Keratinocyte (primary cell): Measurements from ENCODE around the gene DMAC1. TPM values are rescaled to one million over a fixed set of nuclear protein-coding genes. Genes with fewer than 3 reads are reported as not detected.

ENCODE experiments used
- DNase-seq: peaks from one replicate; pipeline ENCODE4 v3.0.0-alpha.2; 2011; ENCODE audit warnings: low read depth, missing footprints, low spot score
- FAIRE-seq: peaks from 2 replicates; lab custom pipeline; 2011; peaks lifted over from hg19 to GRCh38; lab: Jason Lieb, UNC
- H2AFZ ChIP-seq: 2 replicates; pipeline ENCODE4 v1.6.0; 2012; ENCODE audit warnings: low read length, control low read depth, inconsistent platforms; ENCODE audit not compliant: control insufficient read depth
- H3K27ac ChIP-seq: 2 replicates; pipeline ENCODE4 v1.5.1; 2011; ENCODE audit warnings: low read length; ENCODE audit not compliant: control insufficient read depth, insufficient read depth
- H3K27me3 ChIP-seq: 3 replicates; pipeline ENCODE4 v1.6.0; 2011; ENCODE audit warnings: low read length; ENCODE audit not compliant: control insufficient read depth, insufficient read depth; ENCODE audit errors: extremely low read depth
- H3K36me3 ChIP-seq, 2 experiments: 2 replicates in 1 of 2; 3 replicates in 1 of 2; pipeline ENCODE4 v1.5.1; 2011; ENCODE audit warnings: low read length in 2 of 2, mild to moderate bottlenecking in 1 of 2; ENCODE audit not compliant: control insufficient read depth in 2 of 2, insufficient read depth in 2 of 2; ENCODE audit errors: extremely low read depth in 1 of 2
- H3K4me1 ChIP-seq: 3 replicates; pipeline ENCODE4 v1.5.1; 2011; ENCODE audit warnings: low read length; ENCODE audit not compliant: control insufficient read depth, insufficient read depth; ENCODE audit errors: extremely low read depth
- H3K4me2 ChIP-seq: 3 replicates; pipeline ENCODE4 v1.6.0; 2011; ENCODE audit warnings: low read depth, low read length; ENCODE audit not compliant: control insufficient read depth, insufficient read depth; ENCODE audit errors: extremely low read depth
- H3K4me3 ChIP-seq, 3 experiments: fragments of 200-600 bp in 1 of 3; sonication (generic) in 1 of 3; 2 replicates in 2 of 3; 3 replicates in 1 of 3; pipeline ENCODE4 v1.5.1; 2011 to 2016; ENCODE audit warnings: low read length in 3 of 3, mild to moderate bottlenecking in 3 of 3, control low read depth in 2 of 3, inconsistent platforms in 1 of 3, low read depth in 1 of 3, mixed read lengths in 1 of 3, mixed run types in 1 of 3, moderate library complexity in 1 of 3; ENCODE audit not compliant: control insufficient read depth in 2 of 3, insufficient read depth in 2 of 3; ENCODE audit errors: extremely low read depth in 1 of 3
- H3K79me2 ChIP-seq: 2 replicates; pipeline ENCODE4 v1.6.0; 2012; ENCODE audit warnings: low read length; ENCODE audit not compliant: control insufficient read depth, insufficient read depth
- H3K9ac ChIP-seq: 3 replicates; pipeline ENCODE4 v1.6.0; 2011; ENCODE audit warnings: low read length; ENCODE audit not compliant: control insufficient read depth, insufficient read depth; ENCODE audit errors: extremely low read depth
- H3K9me1 ChIP-seq: 3 replicates; pipeline ENCODE4 v1.6.0; 2011; ENCODE audit warnings: low read length; ENCODE audit not compliant: control insufficient read depth, insufficient read depth; ENCODE audit errors: extremely low read depth
- H3K9me3 ChIP-seq: 2 replicates; pipeline ENCODE4 v1.5.1; 2012; ENCODE audit warnings: low read depth, low read length; ENCODE audit not compliant: control insufficient read depth
- H4K20me1 ChIP-seq: 3 replicates; pipeline ENCODE4 v1.6.0; 2011; ENCODE audit warnings: low read length; ENCODE audit not compliant: control insufficient read depth, insufficient read depth; ENCODE audit errors: extremely low read depth
- CTCF ChIP-seq, 3 experiments: IDR thresholded peaks in 1 of 3; conservative IDR thresholded peaks in 1 of 3; optimal IDR thresholded peaks in 1 of 3; 2 replicates in 2 of 3; 3 replicates in 1 of 3; pipeline versions ENCODE3 to v1.5.1; 2011; ENCODE audit warnings: low read length in 3 of 3, mild to moderate bottlenecking in 3 of 3, moderate library complexity in 2 of 3, control low read depth in 1 of 3, inconsistent platforms in 1 of 3; ENCODE audit not compliant: insufficient read depth in 2 of 3; ENCODE audit errors: extremely low read depth in 1 of 3
- EZH2 ChIP-seq: IDR thresholded peaks from one replicate; pipeline ENCODE4 v1.6.1; 2012; ENCODE audit warnings: inconsistent platforms, mild to moderate bottlenecking, low read length, moderate library complexity
- dilution Hi-C: fragments of 300-500 bp; cut with MboI; formaldehyde crosslinking; loops from one replicate; pipeline ENCODE4 v1.7.0; 2020; ENCODE audit warnings: low sequenced_read_pairs; ENCODE audit not compliant: extremely low pct_ligation_motif_present
- polyA plus RNA-seq, 5 experiments: library from polyadenylated mRNA; depleted of rRNA in 3 of 5; stranded (reverse) in 3 of 5; stranded (forward) in 1 of 5; unstranded in 1 of 5; fragments of >200 nt; gene quantifications; 1 replicate in 1 of 5; 2 replicates in 3 of 5; 3 replicates in 1 of 5; pipeline versions ENCODE4 v1.2.1 to v1.2.3, GENCODE V29; 2011 to 2012; ENCODE audit warnings: missing spikeins in 2 of 5, low read depth in 1 of 5, low replicate concordance in 1 of 5

Gene DMAC1
- polyA plus RNA-seq, 1 donor (not counting 4 experiments of a cell fraction or from before 2014, with no cell fraction given): 71.4 TPM

- H3K36me3 ChIP-seq: no peaks in the 10 kb centered on the region
- H4K20me1 ChIP-seq: no peaks in the 10 kb centered on the region
- no peak overlapping the region for H2AFZ ChIP-seq
- dilution Hi-C loops: no loop called here
- H3K27ac ChIP-seq: no peak overlapping the region
- no peaks in the 10 kb centered on the region for H3K9me1 ChIP-seq
- no peak overlapping the region for H3K4me3 ChIP-seq
- H3K4me2 ChIP-seq: no peak overlapping the region
- no peak for TF ChIP-seq EZH2
- TF ChIP-seq CTCF (optimal IDR thresholded peaks at IDR 0.05 in 1 of 3, IDR thresholded peaks at IDR 0.05 in 1 of 3, conservative IDR thresholded peaks at IDR 0.05 in 1 of 3; ENCODE audit: extremely low read depth in 1 of 3, insufficient read depth in 2 of 3, low read length in 3 of 3): no peak
- H3K27me3 ChIP-seq: no peaks in the 10 kb centered on the region
- H3K9ac ChIP-seq: no peak overlapping the region
- H3K9me3 ChIP-seq: no peaks in the 10 kb centered on the region
- H3K4me1 ChIP-seq: peaks cover 8% of the 10 kb centered on the region
- DNase-seq (no peak), FAIRE-seq (no peak)
- H3K79me2 ChIP-seq: no peaks in the 10 kb centered on the region
These were observed 39.6 kb downstream of the DMAC1 start for GRCh38 chr9:7760014-7760415.

GRCh38 chr9:7756088-7756487, 43.5 kb downstream of the DMAC1 start:
- H2AFZ ChIP-seq: peak overlapping the region; percentile 67
- H3K9me1 ChIP-seq: no peaks in the 10 kb centered on the region
- H3K4me2 ChIP-seq: no peak overlapping the region
- dilution Hi-C loops: no loop called here
- H3K9ac ChIP-seq: no peak overlapping the region
- no peaks in the 10 kb centered on the region for H3K36me3 ChIP-seq
- no peak for TF ChIP-seq CTCF (optimal IDR thresholded peaks at IDR 0.05 in 1 of 3, IDR thresholded peaks at IDR 0.05 in 1 of 3, conservative IDR thresholded peaks at IDR 0.05 in 1 of 3; ENCODE audit: extremely low read depth in 1 of 3, insufficient read depth in 2 of 3, low read length in 3 of 3)
- no peak for TF ChIP-seq EZH2
- H3K9me3 ChIP-seq: no peaks in the 10 kb centered on the region
- no peak overlapping the region for H3K27ac ChIP-seq
- H3K27me3 ChIP-seq: no peaks in the 10 kb centered on the region
- DNase-seq: peak; percentile 5
- H3K4me3 ChIP-seq: no peak overlapping the region
- H3K79me2 ChIP-seq: no peaks in the 10 kb centered on the region
- H3K4me1 ChIP-seq: peaks cover 8% of the 10 kb centered on the region
- FAIRE-seq: no peak
- H4K20me1 ChIP-seq: no peaks in the 10 kb centered on the region
